Omental fat pad (tissue), 4 donors: ENCODE data around the gene HIPK2. TPM values are rescaled to one million over a fixed set of nuclear protein-coding genes. Genes with fewer than 3 reads are reported as not detected.

Experiments
- ATAC-seq: fragments of 150-250 bp; one replicate; pipeline ENCODE4 v1.9.1; 2016; ENCODE audit warnings: mild to moderate bottlenecking, moderate library complexity; ENCODE audit not compliant: low FRiP score
- DNase-seq: peaks from one replicate; pipeline ENCODE4 v3.0.0-alpha.2; 2019; ENCODE audit warnings: low spot score
- CTCF ChIP-seq, 3 donors: fragments of 450-650 bp; IDR thresholded peaks; one replicate each; pipeline ENCODE4 v1.5.1; 2016 to 2017; ENCODE audit warnings: antibody characterized with exemption in 3 of 3, mild to moderate bottlenecking in 3 of 3, moderate library complexity in 2 of 3
- total RNA-seq, 4 donors: library from RNA; depleted of rRNA; stranded (reverse); fragments of >200 nt; gene quantifications; one replicate each; pipeline ENCODE4 v1.1.0, GENCODE V29; 2016

The HIPK2 gene
- total RNA-seq, 4 donors from 2014 or later: 39.6 to 90.3 (median 70.0) TPM

- ATAC-seq (no peak), DNase-seq (no peak)
- TF ChIP-seq CTCF (IDR thresholded peaks at IDR 0.05): no peak
These were observed 95.4 kb downstream of the HIPK2 start for GRCh38 chr7:139682136-139683013.

DNA sequence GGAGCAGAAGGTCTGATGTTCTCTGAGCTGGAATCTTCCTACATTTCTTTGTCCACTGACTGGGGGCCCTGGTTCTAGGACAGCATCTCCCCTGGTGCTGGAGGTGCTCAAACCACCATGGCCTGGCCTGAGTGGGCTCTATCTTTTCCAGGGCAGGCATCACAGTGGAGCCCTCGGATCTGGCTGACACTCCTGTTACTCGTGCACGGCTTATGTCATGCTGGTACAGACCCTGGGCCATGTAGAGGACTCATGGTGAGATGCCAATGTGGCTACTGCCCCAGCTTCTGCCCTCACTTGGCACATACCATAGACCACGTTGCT is 96.0 kb downstream of the HIPK2 start:
- ATAC-seq (no peak), DNase-seq (no peak)
- TF ChIP-seq CTCF (IDR thresholded peaks at IDR 0.05): no peak

DNA sequence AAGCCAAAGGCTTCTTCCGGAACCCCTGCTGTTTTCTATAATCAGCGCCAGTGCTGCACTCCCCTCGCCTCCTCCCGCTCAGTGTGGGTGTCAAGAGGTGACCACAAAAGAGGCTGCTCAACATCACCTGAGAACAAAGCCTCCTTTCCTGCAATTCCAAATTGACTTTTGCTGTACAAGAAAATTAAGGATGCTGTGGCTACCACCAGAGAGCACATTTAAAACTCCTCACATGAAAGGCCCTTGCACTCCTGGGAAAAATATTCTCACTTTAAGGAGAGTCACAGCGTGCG is 96.4 kb downstream of the HIPK2 start:
- DNase-seq (no peak), ATAC-seq (no peak)
- no peak for TF ChIP-seq CTCF (IDR thresholded peaks at IDR 0.05)

GRCh38 chr7:139680676-139681462 is 96.9 kb downstream of the HIPK2 start:
- peak; percentile 60 for ATAC-seq

DNA sequence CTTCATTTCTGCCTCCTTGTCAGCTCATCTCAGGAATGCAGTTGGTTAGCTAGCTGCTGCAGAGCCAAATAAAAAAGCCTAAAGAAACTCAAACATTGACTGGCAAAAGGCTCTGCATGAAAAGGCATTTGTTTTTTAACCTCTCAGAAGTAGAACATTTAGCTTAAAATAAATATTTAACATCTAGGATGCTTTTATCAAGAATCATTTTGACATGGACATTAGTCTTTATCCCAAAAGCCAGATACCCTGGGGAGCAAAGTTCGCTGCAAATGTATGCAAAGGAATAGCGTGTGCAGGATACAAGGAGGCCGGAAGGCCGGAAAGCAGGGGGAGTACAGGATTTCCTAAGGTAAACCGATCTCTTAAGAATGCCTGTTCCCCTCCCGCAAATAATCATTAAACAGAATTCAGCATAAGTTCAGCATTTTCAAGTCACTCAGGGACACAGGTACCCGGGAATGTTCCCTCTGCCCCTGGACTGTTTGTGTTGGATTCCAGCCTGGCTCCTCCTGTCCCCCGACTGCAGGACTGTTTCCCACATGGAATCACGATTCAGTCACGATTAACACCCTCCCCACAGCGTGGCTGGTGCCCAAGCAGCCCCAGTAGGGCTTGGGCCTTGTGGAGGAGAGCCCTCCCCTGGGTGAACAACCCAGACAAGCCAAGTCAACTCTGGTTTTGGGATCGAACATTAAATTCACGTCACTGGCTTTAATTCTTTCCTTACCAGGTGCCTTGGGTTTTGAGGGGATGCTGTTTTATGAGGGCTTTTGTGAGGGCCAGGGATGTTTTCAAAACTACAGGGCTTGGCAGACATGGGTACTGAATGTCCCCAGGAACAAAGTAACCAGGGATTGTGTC is 97.8 kb downstream of the HIPK2 start:
- TF ChIP-seq CTCF (IDR thresholded peaks at IDR 0.05): no peak
- DNase-seq (no peak), ATAC-seq (no peak)

More at GRCh38 chr7:139680676-139681462, 96.9 kb downstream of the HIPK2 start:
- TF ChIP-seq CTCF (IDR thresholded peaks at IDR 0.05): no peak
- no peak for DNase-seq

DNA sequence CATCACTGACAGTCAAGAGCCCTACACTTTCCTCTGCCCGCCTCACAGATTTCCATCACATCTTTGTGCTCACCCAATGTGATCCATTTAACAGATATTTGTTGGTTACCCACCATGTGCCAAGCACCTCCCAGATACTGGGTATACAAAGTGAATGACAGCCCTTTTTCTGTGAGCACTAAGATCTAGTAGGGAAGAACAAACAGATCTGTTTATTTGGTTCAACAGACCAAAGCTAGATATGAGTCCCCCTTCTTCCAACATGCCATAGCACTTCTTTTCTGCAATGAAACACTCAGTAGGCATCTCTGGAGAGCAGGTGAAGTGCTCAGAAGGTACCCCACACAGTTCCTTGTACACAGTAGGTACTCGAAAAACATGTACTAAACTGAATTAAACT is 101.4 kb downstream of the HIPK2 start:
- no peak for TF ChIP-seq CTCF (IDR thresholded peaks at IDR 0.05)
- DNase-seq: no peak
- no peak for ATAC-seq
